Measurements from ENCODE around the gene WDFY1.

GRCh38 chr2:223929571-223930102 is 15.5 kb downstream of the WDFY1 start:
- TF ChIP-seq POLR2AphosphoS5 (IDR thresholded peaks at IDR 0.05) (no peak), POLR2A (IDR thresholded peaks at IDR 0.05) (no peak)
